K562 (cell line): Measurements from ENCODE around the gene THAP11. TPM values are rescaled to one million over a fixed set of nuclear protein-coding genes. Genes with fewer than 3 reads are reported as not detected.

Experiments
- ATAC-seq: fragments of 200-7000 bp; cut with Tn5 transposase; 3 replicates; pipeline ENCODE4 v1.9.1; 2020; ENCODE audit warnings: moderate library complexity
- BruUV-seq: library from RNA; stranded (reverse); fragments of 400-500 nt; replicated peaks from 2 replicates; lab custom pipeline; 2021; lab: Mats Ljungman, UMichigan
- CTCF ChIA-PET: fragments of 300-600 bp; formaldehyde crosslinking; extraction: SDS; loops from one replicate; lab custom pipeline; 2021; ENCODE audit warnings: low intra/inter-chr PET ratio; lab: Yijun Ruan, JAX
- POLR2A ChIA-PET: fragments of 300-600, 350-650 bp; sonication (Branson Sonifier 250); formaldehyde crosslinking; extraction: SDS; loops from one replicate; lab custom pipeline; 2021; ENCODE audit warnings: antibody characterized with exemption, inconsistent platforms; lab: Yijun Ruan, JAX
- DNase-seq, 4 experiments: peaks; one replicate each; pipeline versions ENCODE4 v3.0.0 to v3.0.0-alpha.2; 2011 to 2018; ENCODE audit warnings: low spot score in 3 of 4, mixed read lengths in 3 of 4; ENCODE audit errors: extremely low read depth in 1 of 4
- FAIRE-seq: peaks from 2 replicates; lab custom pipeline; 2011; peaks lifted over from hg19 to GRCh38; lab: Jason Lieb, UNC
- H2AFZ ChIP-seq: 2 replicates; pipeline ENCODE4 v1.6.0; 2011; ENCODE audit warnings: low read depth, low read length, control low read depth, inconsistent platforms
- H3K27ac ChIP-seq: fragments of 200-600 bp; 3 replicates; pipeline ENCODE4 v1.8.0; 2011; ENCODE audit warnings: low read depth, mild to moderate bottlenecking, control low read depth, inconsistent platforms, low read length, moderate library complexity, mixed read lengths; ENCODE audit errors: extremely low read depth
- H3K27me3 ChIP-seq, 2 experiments: fragments of 300-600 bp in 1 of 2; 2 replicates in 1 of 2; 3 replicates in 1 of 2; pipeline versions ENCODE4 v1.6.0 to v1.8.0; 2011; ENCODE audit warnings: inconsistent platforms in 2 of 2, low read length in 2 of 2, mild to moderate bottlenecking in 1 of 2, mixed read lengths in 1 of 2, moderate library complexity in 1 of 2; ENCODE audit not compliant: control insufficient read depth in 2 of 2, insufficient read depth in 2 of 2
- H3K36me3 ChIP-seq: fragments of 300-600 bp; 3 replicates; pipeline ENCODE4 v1.8.0; 2011; ENCODE audit warnings: mild to moderate bottlenecking, low read length, inconsistent platforms; ENCODE audit not compliant: control insufficient read depth, insufficient read depth
- H3K4me1 ChIP-seq, 2 experiments: fragments of 200-600 bp in 1 of 2; replicated peaks in 1 of 2; 2 replicates in 1 of 2; 3 replicates in 1 of 2; pipeline versions ENCODE4 v1.5.1 to v1.8.0; 2011; ENCODE audit warnings: inconsistent platforms in 2 of 2, low read length in 2 of 2, mild to moderate bottlenecking in 1 of 2, mixed read lengths in 1 of 2, moderate library complexity in 1 of 2; ENCODE audit not compliant: control insufficient read depth in 2 of 2, insufficient read depth in 2 of 2
- H3K4me2 ChIP-seq: 2 replicates; pipeline ENCODE4 v1.6.1; 2011; ENCODE audit warnings: low read length, control low read depth, inconsistent platforms, mixed read lengths; ENCODE audit not compliant: insufficient read depth
- H3K4me3 ChIP-seq: fragments of 200-600 bp; sonication (generic), shearing (Covaris generic); 2 replicates; pipeline ENCODE4 v1.5.1; 2016; ENCODE audit warnings: control low read depth, inconsistent platforms
- H3K79me2 ChIP-seq: fragments of 200-600 bp; 3 replicates; pipeline ENCODE4 v1.8.0; 2011; ENCODE audit warnings: low read length, inconsistent platforms; ENCODE audit not compliant: control insufficient read depth, insufficient read depth
- H3K9ac ChIP-seq, 2 experiments: 2 replicates each; pipeline versions ENCODE4 v1.6.0 to v1.6.1; 2011; ENCODE audit warnings: low read depth in 2 of 2, low read length in 2 of 2, control low read depth in 1 of 2, inconsistent platforms in 1 of 2, mild to moderate bottlenecking in 1 of 2, mixed read lengths in 1 of 2; ENCODE audit not compliant: insufficient read depth in 1 of 2
- H3K9me1 ChIP-seq: one replicate; pipeline ENCODE4 v1.6.0; 2011; ENCODE audit warnings: inconsistent platforms, mild to moderate bottlenecking, low read length, moderate library complexity; ENCODE audit not compliant: control insufficient read depth, insufficient read depth
- H3K9me3 ChIP-seq: replicated peaks from 2 replicates; pipeline ENCODE4 v1.5.1; 2011; ENCODE audit warnings: low read depth, low read length, inconsistent platforms; ENCODE audit not compliant: control insufficient read depth, insufficient read depth
- H4K20me1 ChIP-seq: replicated peaks from 2 replicates; pipeline ENCODE4 v1.6.1; 2011; ENCODE audit warnings: low read length, inconsistent platforms, mixed read lengths; ENCODE audit not compliant: control insufficient read depth, insufficient read depth
- BRD4 ChIP-seq: fragments of 200-600 bp; sonication (generic); IDR thresholded peaks from 2 replicates; pipeline ENCODE4 v1.6.1; 2017; ENCODE audit warnings: inconsistent platforms
- JUNB ChIP-seq: fragments of 450-650 bp; formaldehyde crosslinking; conservative IDR thresholded peaks from 2 replicates; pipeline ENCODE4 v1.4.0; 2020; ENCODE audit warnings: mild to moderate bottlenecking
- MEF2A ChIP-seq: IDR thresholded peaks from 2 replicates; pipeline ENCODE4 v1.6.1; 2011; ENCODE audit warnings: low read depth, mild to moderate bottlenecking, low read length, moderate library complexity; ENCODE audit not compliant: control insufficient read depth
- RAD51 ChIP-seq: fragments of 450-650 bp; IDR thresholded peaks from 2 replicates; pipeline ENCODE4 v1.7.1; 2016; ENCODE audit warnings: low read depth, mild to moderate bottlenecking, borderline replicate concordance
- SREBF2 ChIP-seq: sonication (generic); formaldehyde crosslinking; IDR thresholded peaks from 2 replicates; pipeline ENCODE4 v1.4.0; 2020; ENCODE audit warnings: mild to moderate bottlenecking, missing genetic modification reagents
- TEAD2 ChIP-seq: fragments of 450-650 bp; IDR thresholded peaks from 2 replicates; pipeline ENCODE4 v1.6.1; 2016; ENCODE audit warnings: missing genetic modification characterization, control low read depth, missing compliant biosample characterization
- ZNF165 ChIP-seq: fragments of 250-450 bp; sonication (Bioruptor Pico); IDR thresholded peaks from 2 replicates; pipeline ENCODE4 v1.4.0; 2020; ENCODE audit warnings: borderline replicate concordance
- ZNF24 ChIP-seq: fragments of 450-650 bp; IDR thresholded peaks from 2 replicates; pipeline ENCODE4 v1.6.1; 2016
- WGBS: fragments of 100-300 bp; shearing (Covaris generic); methylation state at CpG from one replicate; pipeline ENCODE4 v1.1.6; 2016; ENCODE audit warnings: low coverage, mixed read lengths; ENCODE audit not compliant: insufficient coverage; ENCODE audit errors: missing lambda C conversion rate; 5-methylcytosine and 5-hydroxymethylcytosine counted together
- in situ Hi-C: fragments of 300-500 bp; cut with MboI; formaldehyde crosslinking; loops from 4 replicates; pipeline ENCODE4 v1.15.0; 2018; ENCODE audit warnings: inconsistent platforms, mixed read lengths
- intact Hi-C: fragments of 100-400 bp; cut with micrococcal nuclease; formaldehyde crosslinking; loops from 2 replicates; pipeline ENCODE4 v1.14.2; 2022
- polyA plus RNA-seq, 8 experiments: library from polyadenylated mRNA; depleted of rRNA in 4 of 8; stranded (reverse) in 5 of 8; unstranded in 3 of 8; fragments of >200 nt; fragmentation: Nextera tagmentation in 2 of 8; fragmentation: Illumina TruSeq in 1 of 8; extraction: Ambion mirVana in 2 of 8; extraction: Trizol in 1 of 8; gene quantifications; 2 replicates each; pipeline versions ENCODE4 v1.2.1 to v1.2.3, GENCODE V29; 2011 to 2014; ENCODE audit warnings: inconsistent platforms in 1 of 8, missing spikeins in 1 of 8
- total RNA-seq, 7 experiments: library from RNA; depleted of rRNA in 6 of 7; stranded (reverse); fragments of >200 nt in 6 of 7; fragmentation: Illumina TruSeq in 2 of 7; extraction: Trizol in 2 of 7; gene quantifications; 2 replicates each; pipeline versions ENCODE4 v1.2.1 to v1.2.3, GENCODE V29; 2011 to 2021; ENCODE audit warnings: low replicate concordance in 1 of 7

The THAP11 gene
- total and polyA plus RNA-seq, 9 of the 15 experiments (the other 6 are each of a cell fraction or from before 2014, with no cell fraction given) = 2.4 to 31.6 (median 21.4) TPM

- Histone ChIP-seq H3K27ac (0 out of 3 replicates have a peak overlapping the region, but pooled peaks have one; percentile 49), H3K4me2 (peak overlapping the region; percentile 18; the same call in 1 of the 2 replicates), H3K4me1 (peaks cover 20 to 31% of the 10 kb centered on the region in 2 experiments), H3K4me3 (no peak overlapping the region), H3K9me3 (no peaks in the 10 kb centered on the region), H3K36me3 (peaks cover 58% of the 10 kb centered on the region; the same call in 2 of the 3 replicates), H3K27me3 (no peaks in the 10 kb centered on the region), H3K9me1 (no peaks in the 10 kb centered on the region), H3K9ac (peak overlapping the region in 1 of 2 experiments; percentile 1; a peak in 1 of 4 replicates), H2AFZ (no peak overlapping the region), H3K79me2 (peaks cover 64% of the 10 kb centered on the region), H4K20me1 (0 out of 2 replicates have a peak, but pooled peaks cover 9% of the 10 kb centered on the region)
- in situ Hi-C loops = no loop called here
- ATAC-seq (no peak), FAIRE-seq (no peak), DNase-seq (peak in 2 of 4 experiments; percentile 8 to 11)
- no peak for TF ChIP-seq ZNF165 (CRISPR knock-in tag)
- TF ChIP-seq TEAD2 = 0 out of 2 replicates have a peak, but pooled peaks have one; percentile 13
- TF ChIP-seq BRD4 = no peak
- TF ChIP-seq ZNF24 = peak; percentile 69
- CTCF ChIA-PET = no interaction called here
- no TSS peak for BruUV-seq
- 55% methylated on average over 1 of the region's 1 CpG for WGBS
- POLR2A ChIA-PET = interaction anchor here (0.5 to 1.8 kb wide), 5 partner anchors 9 to 150 kb away, joined by 3 to 5 read pairs (median 3); partner anchors contain the start of gene NUTF2
- intact Hi-C loops = no loop called here
These were observed 40.9 kb upstream of the THAP11 start for GRCh38 chr16:67801241-67801640.

DNA sequence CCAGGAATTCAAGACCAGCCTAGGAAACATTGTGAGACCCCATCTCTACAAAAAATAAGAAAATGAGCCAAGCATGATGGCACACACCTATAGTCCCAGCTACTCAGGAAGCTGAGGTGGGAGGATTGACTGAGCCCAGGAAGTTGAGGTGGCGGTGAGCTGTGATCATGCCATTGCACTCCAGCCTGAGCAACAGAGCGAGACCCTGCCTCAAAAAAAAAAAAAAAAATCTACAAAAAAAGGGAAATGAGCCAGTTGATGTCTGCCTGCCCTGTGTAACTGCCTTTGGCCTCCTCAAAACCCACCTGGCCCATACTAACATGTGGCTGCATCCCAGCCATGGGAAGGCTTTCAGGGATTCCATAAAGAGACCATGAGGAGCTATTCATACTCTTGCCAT lies 40.2 kb upstream of the THAP11 start:
- H3K4me3 ChIP-seq = no peak overlapping the region
- peak in 1 of 4 experiments; percentile 5 for DNase-seq
- BruUV-seq = no TSS peak
- peaks cover 62% of the 10 kb centered on the region for H3K79me2 ChIP-seq
- ATAC-seq = no peak
- 0 out of 2 replicates have a peak, but pooled peaks cover 9% of the 10 kb centered on the region for H4K20me1 ChIP-seq
- no peaks in the 10 kb centered on the region for H3K9me1 ChIP-seq
- H3K4me2 ChIP-seq = no peak overlapping the region
- H3K9me3 ChIP-seq = no peaks in the 10 kb centered on the region
- no peak overlapping the region; a peak in 1 of 4 replicates for H3K9ac ChIP-seq
- no peak overlapping the region for H2AFZ ChIP-seq
- ChIA-PET POLR2A (interaction anchor here (1.2 to 1.8 kb wide), 4 partner anchors 9 to 26 kb away, joined by 3 to 5 read pairs (median 4); no protein-coding TSS in a partner anchor), CTCF (no interaction called here)
- in situ Hi-C loops = no loop called here
- no peak for FAIRE-seq
- WGBS = 86% methylated on average over 1 of the region's 2 CpGs
- peaks cover 22 to 25% of the 10 kb centered on the region in 2 experiments; a peak in 4 of 5 replicates for H3K4me1 ChIP-seq
- H3K36me3 ChIP-seq = peaks cover 55% of the 10 kb centered on the region; the same call in 2 of the 3 replicates
- no peak overlapping the region; the same call in 2 of the 3 replicates for H3K27ac ChIP-seq
- no peaks in the 10 kb centered on the region for H3K27me3 ChIP-seq
- intact Hi-C loops = no loop called here
- TF ChIP-seq RAD51 (no peak), SREBF2 (CRISPR knock-in tag) (no peak), JUNB (CRISPR knock-in tag) (no peak), MEF2A (no peak)
